SKM-1 treated with dmso at 0.1 percent for 144 hours (cell line): ENCODE data around the gene PSKH1.

Experiments
- DNase-seq: peaks from one replicate; lab custom pipeline; 2025; ENCODE audit not compliant: unreplicated experiment; lab: John Stamatoyannopoulos, UW

Gene PSKH1

GRCh38 chr16:67977005-67977404, 84.0 kb downstream of the PSKH1 start:
- no peak for DNase-seq

GRCh38 chr16:67977469-67978227, 84.6 kb downstream of the PSKH1 start:
- DNase-seq: no peak
